Measurements from ENCODE around the gene ELFN2. TPM values are rescaled to one million over a fixed set of nuclear protein-coding genes. Genes with fewer than 3 reads are reported as not detected.

ELFN2 gene
- total RNA-seq, 1 donor from 2014 or later = 0.97 TPM

- H3K9me3 Mint-ChIP-seq (ENCODE audit: unreplicated experiment) = no peaks in the 10 kb centered on the region
- DNase-seq (ENCODE audit: extremely low spot score, unreplicated experiment) = no peak
- no peak overlapping the region for H3K27ac Mint-ChIP-seq (ENCODE audit: unreplicated experiment)
- H3K4me1 Mint-ChIP-seq (ENCODE audit: unreplicated experiment) = no peaks in the 10 kb centered on the region
- no peaks in the 10 kb centered on the region for H3K36me3 Mint-ChIP-seq (ENCODE audit: unreplicated experiment)
- H3K27me3 Mint-ChIP-seq (ENCODE audit: unreplicated experiment) = peaks cover 7% of the 10 kb centered on the region
- no peak overlapping the region for H3K4me3 Mint-ChIP-seq (ENCODE audit: unreplicated experiment)
- no peak for TF ChIP-seq CTCF (IDR thresholded peaks at IDR 0.05)
Measured at GRCh38 chr22:37392721-37393328, 34.5 kb downstream of the ELFN2 start.

- Mint-ChIP-seq H3K9me3 (ENCODE audit: unreplicated experiment) (no peaks in the 10 kb centered on the region), H3K4me1 (ENCODE audit: unreplicated experiment) (peaks cover 6% of the 10 kb centered on the region), H3K27me3 (ENCODE audit: unreplicated experiment) (peaks cover 15% of the 10 kb centered on the region), H3K4me3 (ENCODE audit: unreplicated experiment) (no peak overlapping the region), H3K36me3 (ENCODE audit: unreplicated experiment) (no peaks in the 10 kb centered on the region), H3K27ac (ENCODE audit: unreplicated experiment) (no peak overlapping the region)
- no peak for DNase-seq (ENCODE audit: extremely low spot score, unreplicated experiment)
- no peak for TF ChIP-seq CTCF (IDR thresholded peaks at IDR 0.05)
Measured at GRCh38 chr22:37391702-37392101, 35.6 kb downstream of the ELFN2 start.

DNA sequence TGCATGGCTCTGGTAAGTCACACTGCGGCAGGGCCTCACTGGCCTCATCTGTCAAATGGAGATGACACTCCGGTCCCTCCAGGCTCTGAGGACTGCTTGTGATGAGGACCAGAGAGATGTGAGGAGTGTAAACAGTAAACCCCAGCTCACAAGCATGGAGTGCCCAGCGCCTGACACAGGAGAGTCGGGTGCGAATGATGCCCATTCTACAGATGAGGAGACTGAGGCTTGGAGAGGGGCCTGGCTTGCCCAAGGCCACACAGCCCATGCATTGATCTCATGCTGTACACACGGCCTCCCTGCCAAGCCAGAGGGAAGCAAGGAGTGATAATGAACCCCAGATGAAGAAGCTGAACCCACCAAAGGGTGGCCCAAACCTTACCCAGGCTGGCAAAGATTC, 37.2 kb downstream of the ELFN2 start:
- H3K4me3 Mint-ChIP-seq (ENCODE audit: unreplicated experiment) = no peak overlapping the region
- H3K4me1 Mint-ChIP-seq (ENCODE audit: unreplicated experiment) = peaks cover 6% of the 10 kb centered on the region
- no peaks in the 10 kb centered on the region for H3K9me3 Mint-ChIP-seq (ENCODE audit: unreplicated experiment)
- H3K27ac Mint-ChIP-seq (ENCODE audit: unreplicated experiment) = no peak overlapping the region
- peaks cover 18% of the 10 kb centered on the region for H3K27me3 Mint-ChIP-seq (ENCODE audit: unreplicated experiment)
- no peaks in the 10 kb centered on the region for H3K36me3 Mint-ChIP-seq (ENCODE audit: unreplicated experiment)
- no peak for DNase-seq (ENCODE audit: extremely low spot score, unreplicated experiment)
- no peak for TF ChIP-seq CTCF (IDR thresholded peaks at IDR 0.05)

DNA sequence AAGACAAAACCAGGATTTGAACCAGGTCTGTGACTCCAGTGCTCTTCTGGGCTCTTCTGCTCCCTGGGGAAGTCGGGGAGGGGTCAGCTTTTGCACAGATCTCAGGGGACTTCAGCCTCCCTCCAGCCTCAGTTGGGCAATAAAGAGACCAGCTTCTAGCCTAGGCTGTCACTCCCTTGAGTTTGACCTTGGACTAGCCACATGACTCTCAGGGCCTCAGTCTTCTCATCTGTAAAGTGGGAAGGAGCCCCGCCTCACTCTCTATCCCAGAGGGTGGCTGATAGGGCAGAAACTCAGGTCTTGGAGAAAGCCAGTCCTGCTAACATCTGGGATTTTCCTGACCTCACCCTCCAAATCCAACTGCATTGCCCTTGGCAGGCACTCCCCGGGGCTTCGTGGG, 38.7 kb downstream of the ELFN2 start:
- Mint-ChIP-seq H3K27ac (ENCODE audit: unreplicated experiment) (no peak overlapping the region), H3K4me1 (ENCODE audit: unreplicated experiment) (peaks cover 6% of the 10 kb centered on the region), H3K4me3 (ENCODE audit: unreplicated experiment) (no peak overlapping the region), H3K27me3 (ENCODE audit: unreplicated experiment) (peaks cover 18% of the 10 kb centered on the region), H3K9me3 (ENCODE audit: unreplicated experiment) (no peaks in the 10 kb centered on the region), H3K36me3 (ENCODE audit: unreplicated experiment) (no peaks in the 10 kb centered on the region)
- DNase-seq (ENCODE audit: extremely low spot score, unreplicated experiment) = no peak
- no peak for TF ChIP-seq CTCF (IDR thresholded peaks at IDR 0.05)

DNA sequence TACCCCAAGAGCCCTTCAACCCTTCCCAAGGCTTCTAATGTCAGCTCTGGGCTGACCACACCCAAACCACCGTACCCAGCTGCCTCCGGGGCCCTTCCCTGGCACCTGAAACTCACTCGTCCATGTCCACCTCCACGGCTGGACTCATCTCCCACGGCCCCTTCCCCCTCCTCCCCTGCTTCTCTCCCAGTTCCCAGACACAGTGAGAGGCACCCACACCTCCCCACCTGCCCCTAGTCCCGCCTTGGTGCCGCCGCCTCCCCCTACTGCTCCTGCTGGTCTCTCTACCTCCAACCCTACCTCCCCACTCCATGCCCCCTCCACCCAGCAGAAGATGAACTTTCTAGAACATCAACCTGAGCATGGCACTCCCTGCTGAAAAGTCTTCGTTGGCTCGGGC, 39.5 kb downstream of the ELFN2 start:
- TF ChIP-seq CTCF (IDR thresholded peaks at IDR 0.05) = no peak
- Mint-ChIP-seq H3K9me3 (ENCODE audit: unreplicated experiment) (no peaks in the 10 kb centered on the region), H3K4me1 (ENCODE audit: unreplicated experiment) (peaks cover 6% of the 10 kb centered on the region), H3K36me3 (ENCODE audit: unreplicated experiment) (no peaks in the 10 kb centered on the region), H3K4me3 (ENCODE audit: unreplicated experiment) (no peak overlapping the region), H3K27ac (ENCODE audit: unreplicated experiment) (no peak overlapping the region), H3K27me3 (ENCODE audit: unreplicated experiment) (peaks cover 18% of the 10 kb centered on the region)
- DNase-seq (ENCODE audit: extremely low spot score, unreplicated experiment) = no peak

Measured in osteocyte (in vitro differentiated cells).